Neural crest cell (in vitro differentiated cells): ENCODE results near the gene ZBTB20. TPM values are rescaled to one million over a fixed set of nuclear protein-coding genes. Genes with fewer than 3 reads are reported as not detected.

Experiments used
- DNase-seq: peaks from one replicate; pipeline ENCODE4 v3.0.0; 2021; ENCODE audit warnings: low read depth, mixed read lengths, low spot score
- H3K27ac Mint-ChIP-seq: one replicate; pipeline ENCODE4 v1.8.0; 2021; ENCODE audit warnings: mild to moderate bottlenecking, mixed read lengths; ENCODE audit not compliant: unreplicated experiment
- H3K27me3 Mint-ChIP-seq: 2 replicates; pipeline ENCODE4 v1.8.0; 2021; ENCODE audit warnings: low read depth, mild to moderate bottlenecking, mixed read lengths
- H3K36me3 Mint-ChIP-seq: 2 replicates; pipeline ENCODE4 v1.8.0; 2021; ENCODE audit warnings: low read depth, mild to moderate bottlenecking, mixed read lengths
- H3K4me1 Mint-ChIP-seq: 2 replicates; pipeline ENCODE4 v1.8.0; 2021; ENCODE audit warnings: mixed read lengths
- H3K4me3 Mint-ChIP-seq: one replicate; pipeline ENCODE4 v1.8.0; 2021; ENCODE audit warnings: mild to moderate bottlenecking, mixed read lengths
- H3K9me3 Mint-ChIP-seq: 2 replicates; pipeline ENCODE4 v1.8.0; 2021; ENCODE audit warnings: mixed read lengths
- CTCF ChIP-seq: fragments of 200-600 bp; sonication (generic); conservative IDR thresholded peaks from 2 replicates; pipeline ENCODE4 v1.5.0; 2021; ENCODE audit warnings: antibody characterized with exemption, mild to moderate bottlenecking
- total RNA-seq: library from RNA; stranded (reverse); gene quantifications from 2 replicates; pipeline ENCODE4 v1.2.1, GENCODE V29; 2021

The ZBTB20 gene
- total RNA-seq, 1 donor from 2014 or later = 12.4 TPM

GRCh38 chr3:114852966-114853365 is 294.1 kb downstream of the ZBTB20 start:
- no peak overlapping the region for H3K4me3 Mint-ChIP-seq
- peaks cover 10% of the 10 kb centered on the region for H3K4me1 Mint-ChIP-seq
- H3K36me3 Mint-ChIP-seq = no peaks in the 10 kb centered on the region
- H3K9me3 Mint-ChIP-seq = no peaks in the 10 kb centered on the region
- TF ChIP-seq CTCF = no peak
- no peaks in the 10 kb centered on the region for H3K27me3 Mint-ChIP-seq
- H3K27ac Mint-ChIP-seq = no peak overlapping the region
- no peak for DNase-seq

GRCh38 chr3:114850898-114851297 is 296.2 kb downstream of the ZBTB20 start:
- no peak overlapping the region for H3K27ac Mint-ChIP-seq
- no peaks in the 10 kb centered on the region for H3K4me1 Mint-ChIP-seq

GRCh38 chr3:114848643-114849350 is 298.3 kb downstream of the ZBTB20 start:
- DNase-seq = no peak
- TF ChIP-seq CTCF = no peak
- H3K4me1 Mint-ChIP-seq = no peaks in the 10 kb centered on the region
- no peaks in the 10 kb centered on the region for H3K27me3 Mint-ChIP-seq
- H3K9me3 Mint-ChIP-seq = no peaks in the 10 kb centered on the region
- H3K36me3 Mint-ChIP-seq = no peaks in the 10 kb centered on the region
- no peak overlapping the region for H3K4me3 Mint-ChIP-seq
- no peak overlapping the region for H3K27ac Mint-ChIP-seq

More at GRCh38 chr3:114850898-114851297, 296.2 kb downstream of the ZBTB20 start:
- Mint-ChIP-seq H3K27me3 (no peaks in the 10 kb centered on the region), H3K4me3 (no peak overlapping the region), H3K9me3 (no peaks in the 10 kb centered on the region), H3K36me3 (no peaks in the 10 kb centered on the region)
- no peak for DNase-seq
- no peak for TF ChIP-seq CTCF

GRCh38 chr3:114848082-114848481 is 299.0 kb downstream of the ZBTB20 start:
- no peak for DNase-seq
- H3K4me1 Mint-ChIP-seq = no peaks in the 10 kb centered on the region
- H3K27ac Mint-ChIP-seq = no peak overlapping the region
- H3K9me3 Mint-ChIP-seq = peaks cover 2% of the 10 kb centered on the region
- TF ChIP-seq CTCF = no peak
- H3K4me3 Mint-ChIP-seq = no peak overlapping the region
- H3K27me3 Mint-ChIP-seq = no peaks in the 10 kb centered on the region
- no peaks in the 10 kb centered on the region for H3K36me3 Mint-ChIP-seq

GRCh38 chr3:114847564-114847963 is 299.5 kb downstream of the ZBTB20 start:
- H3K4me3 Mint-ChIP-seq = no peak overlapping the region
- H3K27ac Mint-ChIP-seq = no peak overlapping the region
- no peaks in the 10 kb centered on the region for H3K27me3 Mint-ChIP-seq
- no peak for TF ChIP-seq CTCF
- H3K36me3 Mint-ChIP-seq = no peaks in the 10 kb centered on the region
- DNase-seq = no peak
- no peaks in the 10 kb centered on the region for H3K4me1 Mint-ChIP-seq
- H3K9me3 Mint-ChIP-seq = peaks cover 4% of the 10 kb centered on the region
